Activated T-cell treated with anti-CD3 and anti-CD28 coated beads, Interleukin-2, amount 50 U/mL, for 1 hour (primary cell): ENCODE measurements around the gene PROC.

Source experiments
- DNase-seq: peaks from one replicate; pipeline ENCODE4 v3.0.0-alpha.2; 2020

PROC gene

DNA sequence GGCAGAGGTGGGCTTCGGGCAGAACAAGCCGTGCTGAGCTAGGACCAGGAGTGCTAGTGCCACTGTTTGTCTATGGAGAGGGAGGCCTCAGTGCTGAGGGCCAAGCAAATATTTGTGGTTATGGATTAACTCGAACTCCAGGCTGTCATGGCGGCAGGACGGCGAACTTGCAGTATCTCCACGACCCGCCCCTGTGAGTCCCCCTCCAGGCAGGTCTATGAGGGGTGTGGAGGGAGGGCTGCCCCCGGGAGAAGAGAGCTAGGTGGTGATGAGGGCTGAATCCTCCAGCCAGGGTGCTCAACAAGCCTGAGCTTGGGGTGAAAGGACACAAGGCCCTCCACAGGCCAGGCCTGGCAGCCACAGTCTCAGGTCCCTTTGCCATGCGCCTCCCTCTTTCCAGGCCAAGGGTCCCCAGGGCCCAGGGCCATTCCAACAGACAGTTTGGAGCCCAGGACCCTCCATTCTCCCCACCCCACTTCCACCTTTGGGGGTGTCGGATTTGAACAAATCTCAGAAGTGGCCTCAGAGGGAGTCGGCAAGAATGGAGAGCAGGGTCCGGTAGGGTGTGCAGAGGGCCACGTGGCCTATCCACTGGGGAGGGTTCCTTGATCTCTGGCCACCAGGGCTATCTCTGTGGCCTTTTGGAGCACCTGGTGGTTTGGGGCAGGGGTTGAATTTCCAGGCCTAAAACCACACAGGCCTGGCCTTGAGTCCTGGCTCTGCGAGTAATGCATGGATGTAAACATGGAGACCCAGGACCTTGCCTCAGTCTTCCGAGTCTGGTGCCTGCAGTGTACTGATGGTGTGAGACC, at the start of gene PROC:
TSS of gene PROC (plus strand) at position 128 of the 812 bp plus-strand sequence. CDS start 1,516 bp downstream, outside the sequence.
- DNase-seq, result no peak

DNA sequence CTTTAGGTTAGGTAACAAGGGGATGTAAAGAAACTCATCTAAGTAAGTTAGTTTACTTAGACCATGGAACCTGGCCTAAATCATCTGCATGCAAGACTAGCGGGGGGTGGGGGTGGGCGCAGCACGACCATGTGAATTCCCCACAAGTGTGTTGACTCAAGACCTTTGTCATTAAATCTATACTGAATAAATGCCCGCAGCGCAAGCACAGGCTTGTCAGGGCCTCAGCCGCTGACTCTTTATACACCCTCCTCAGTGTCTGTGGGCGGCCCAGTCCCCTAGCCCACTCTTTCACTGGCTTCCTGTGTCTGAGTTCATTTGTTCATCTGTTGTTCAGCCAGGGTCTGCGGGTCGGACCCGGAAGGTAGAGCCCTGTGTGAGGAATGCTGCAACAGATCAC, 48.2 kb upstream of the PROC start:
- DNase-seq, result no peak

DNA sequence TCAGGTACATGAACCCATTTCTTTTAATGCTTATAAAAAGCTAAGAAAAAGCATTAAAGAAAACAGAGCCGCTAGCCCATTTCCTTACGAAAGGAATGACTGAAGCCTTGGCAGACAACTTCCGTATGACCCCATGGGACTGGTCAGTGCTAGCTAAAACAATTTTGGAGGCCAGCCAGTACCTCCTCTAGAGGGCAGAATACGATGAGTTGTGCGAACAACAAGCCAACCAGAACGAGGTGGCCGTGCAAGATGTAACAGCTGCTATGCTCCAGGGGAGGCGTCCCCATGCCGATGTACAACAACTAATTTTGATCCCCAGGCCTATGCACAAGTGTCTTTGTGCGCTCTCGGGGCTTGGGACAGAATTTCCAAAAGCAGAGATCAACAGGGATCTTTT, 47.2 kb upstream of the PROC start:
- DNase-seq, result no peak

DNA sequence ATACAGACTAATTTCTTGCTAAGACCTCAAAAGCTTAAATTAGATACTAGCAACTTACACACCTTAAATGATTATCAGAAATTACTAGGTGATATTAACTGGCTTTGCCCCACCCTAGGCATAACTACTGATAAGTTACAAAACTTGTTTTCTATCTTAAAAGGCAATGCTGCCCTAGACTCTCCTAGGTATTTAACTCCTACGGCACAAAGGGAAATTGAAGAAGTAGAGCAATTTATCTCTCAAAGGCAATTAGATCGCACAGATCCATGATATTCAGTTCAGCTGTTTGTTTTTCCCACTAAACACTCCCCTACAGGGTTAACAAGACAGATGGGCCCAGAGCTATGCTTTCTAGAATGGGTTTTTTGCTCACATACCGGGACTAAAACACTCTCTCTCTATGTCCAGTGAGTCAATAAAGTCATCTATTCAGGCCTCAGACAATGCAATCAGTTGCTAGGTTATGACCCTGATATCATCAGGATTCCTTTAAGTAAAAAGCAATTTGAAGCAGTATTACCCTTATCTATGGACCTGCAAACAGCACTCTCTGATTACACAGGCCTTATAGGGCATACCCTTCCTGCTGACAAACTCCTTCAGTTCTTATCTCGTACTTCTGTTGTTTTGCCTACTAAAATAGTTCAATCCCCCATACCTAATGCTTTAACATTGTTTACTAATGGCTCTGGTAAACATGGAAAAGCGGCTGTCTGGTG, 44.7 kb upstream of the PROC start:
- DNase-seq, result no peak

DNA sequence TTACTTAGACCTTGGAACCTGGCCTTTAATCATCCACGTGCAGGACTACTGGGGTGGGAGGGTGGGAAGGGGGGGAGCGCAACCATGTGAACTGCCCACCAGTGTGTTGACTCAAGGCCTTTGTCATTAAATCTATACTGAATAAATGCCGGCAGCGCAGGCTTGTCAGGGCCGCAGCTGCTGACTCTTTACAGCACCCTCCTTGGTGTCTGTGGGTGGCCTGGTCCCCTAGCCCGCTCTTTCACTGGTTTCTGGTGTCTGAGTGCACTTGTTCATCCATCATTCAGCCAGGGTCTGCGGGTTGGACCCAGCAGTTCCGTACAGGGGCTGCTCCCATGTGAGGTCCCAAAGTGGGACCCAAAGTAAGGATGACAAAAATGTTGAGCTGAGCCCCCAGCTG, 42.0 kb upstream of the PROC start:
- no peak for DNase-seq

DNA sequence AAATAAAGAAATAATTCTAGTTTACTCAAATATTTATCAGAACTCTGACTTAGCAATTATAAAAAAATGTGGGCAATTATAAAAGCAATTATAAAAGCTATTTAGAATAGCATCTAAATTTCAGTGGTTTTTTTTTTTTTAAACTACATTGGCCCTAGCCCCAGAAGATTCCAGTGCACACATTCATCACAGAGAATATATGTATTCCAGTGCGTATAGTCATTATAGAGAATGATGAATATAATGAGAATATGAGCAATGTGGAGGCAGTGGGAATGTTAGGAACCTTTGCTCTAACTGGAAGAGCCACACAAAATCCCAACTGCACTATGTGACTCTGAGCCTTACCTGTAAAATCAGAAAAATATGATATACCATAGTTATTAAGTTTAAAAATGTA, 41.0 kb upstream of the PROC start:
- DNase-seq, result no peak

DNA sequence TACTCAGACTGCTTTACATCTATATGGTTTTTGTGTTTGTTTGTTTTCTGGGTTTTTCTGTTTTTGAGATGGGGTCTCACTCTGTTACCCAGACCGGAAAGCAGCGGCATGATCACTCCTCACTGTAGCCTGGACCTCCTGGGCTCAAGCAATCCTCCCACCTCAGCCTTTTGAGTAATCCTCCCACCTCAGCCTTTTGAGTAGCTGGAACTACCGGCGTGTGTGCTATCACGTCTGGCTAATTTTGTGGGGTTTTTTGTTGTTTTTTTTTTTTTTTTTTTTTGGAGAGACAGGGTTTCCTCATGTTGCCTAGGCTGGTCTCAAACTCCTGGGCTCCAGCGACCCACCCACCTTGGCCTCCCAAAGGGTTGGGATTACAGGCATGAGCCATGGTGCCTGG, 39.5 kb upstream of the PROC start:
- no peak for DNase-seq

DNA sequence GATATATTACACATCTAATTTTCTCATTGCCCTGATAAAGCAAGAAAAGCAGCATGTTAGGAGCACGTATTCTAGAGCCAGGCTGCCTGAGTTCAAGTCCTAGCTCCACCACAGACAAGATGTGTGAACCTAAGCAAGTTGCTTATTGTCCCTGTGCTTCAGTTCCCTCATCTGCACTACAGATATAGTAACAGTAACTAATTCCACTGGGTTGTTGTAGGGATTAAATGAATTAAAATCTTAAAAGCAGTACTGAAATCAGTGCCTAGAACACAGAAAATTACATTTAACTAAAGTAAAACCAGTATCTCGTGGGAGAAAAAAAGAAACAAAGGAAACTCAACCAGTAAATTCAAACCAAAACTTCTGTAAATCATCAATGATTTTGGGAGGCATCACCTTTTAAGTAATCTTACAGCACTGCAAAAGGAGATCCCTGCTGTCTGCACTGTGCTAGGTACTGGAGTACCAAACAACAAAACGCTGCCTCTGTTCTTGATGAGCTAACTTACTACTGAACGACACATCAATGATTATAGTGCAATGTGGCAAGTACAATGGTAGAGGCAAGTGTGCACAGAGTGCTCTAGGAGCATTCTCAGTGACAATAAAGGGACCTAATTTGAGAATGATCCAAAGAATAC, 38.4 kb upstream of the PROC start:
- no peak for DNase-seq

DNA sequence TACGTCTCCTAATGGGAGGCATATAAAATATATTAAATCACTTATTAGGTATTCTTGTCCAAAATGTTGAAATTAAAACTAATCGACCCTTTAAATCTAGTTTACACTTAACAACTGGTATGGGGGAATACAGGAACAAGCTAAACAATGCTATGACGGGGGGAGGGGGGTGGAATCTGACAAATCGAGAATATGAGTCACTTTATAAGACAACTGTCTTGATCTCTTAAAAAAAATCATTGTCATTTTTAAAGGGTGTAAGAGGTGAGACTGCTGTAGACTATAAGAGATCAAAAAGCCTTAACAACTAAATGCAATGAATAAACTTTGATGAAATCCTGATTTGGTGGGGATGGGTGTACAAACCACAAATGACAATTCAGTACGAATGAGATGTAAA, 36.5 kb upstream of the PROC start:
- DNase-seq, result no peak

DNA sequence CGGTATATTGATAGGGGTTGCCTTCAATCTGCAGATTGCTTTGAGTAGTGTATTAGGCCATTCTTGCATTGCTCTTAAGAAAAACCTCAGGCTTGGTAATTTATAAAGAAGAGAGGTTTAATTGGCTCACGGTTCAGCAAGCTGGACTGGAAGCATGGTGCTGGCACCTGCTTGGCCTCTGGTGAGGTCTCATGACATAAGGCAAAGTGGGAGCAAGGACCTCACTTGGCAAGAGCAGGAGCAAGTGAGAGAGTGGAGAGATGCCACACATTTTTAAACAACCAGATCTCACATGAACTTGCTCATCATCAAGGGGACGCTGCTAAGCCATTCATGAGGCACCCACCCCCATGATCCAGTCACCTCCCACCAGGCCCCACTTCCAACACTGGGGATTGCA, 35.4 kb upstream of the PROC start:
- DNase-seq, result no peak

DNA sequence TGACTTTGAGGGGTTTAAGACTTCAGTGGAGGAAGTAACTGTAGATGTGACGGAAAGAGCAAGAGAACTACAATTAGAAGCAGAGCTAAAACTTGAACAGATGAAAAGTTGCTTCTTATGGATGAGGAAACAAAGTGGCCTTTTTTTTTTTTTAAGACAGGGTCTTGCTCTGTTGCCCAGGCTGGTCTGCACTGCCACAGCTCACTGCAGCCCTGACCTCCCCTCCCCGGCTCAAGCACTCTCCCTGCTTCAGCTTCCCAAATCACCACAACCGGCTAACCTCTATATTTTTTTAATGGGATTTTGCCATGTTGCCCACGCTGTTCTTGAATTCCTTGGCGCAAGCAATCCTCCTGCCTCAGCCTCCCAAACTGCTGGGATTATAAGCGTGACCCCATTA, 33.7 kb upstream of the PROC start:
- DNase-seq, result no peak

DNA sequence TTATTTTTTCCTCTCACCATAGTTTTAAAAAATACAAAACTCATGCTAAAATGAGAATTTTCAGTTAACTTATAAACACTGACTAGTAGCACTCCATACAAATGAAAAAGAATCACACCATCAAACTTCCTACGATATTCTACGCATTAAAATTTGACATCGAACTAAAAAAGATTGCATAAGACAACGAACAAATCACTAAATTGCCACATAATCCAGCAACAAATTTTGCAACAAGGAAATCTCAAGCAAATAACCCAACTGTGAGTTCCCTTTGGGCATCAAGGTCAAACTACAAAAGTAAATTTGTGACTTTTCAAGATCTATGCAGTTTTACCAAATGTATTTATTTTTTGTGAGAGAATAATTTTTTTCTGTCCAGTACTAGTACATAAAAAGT, 32.0 kb upstream of the PROC start:
- DNase-seq, result no peak

DNA sequence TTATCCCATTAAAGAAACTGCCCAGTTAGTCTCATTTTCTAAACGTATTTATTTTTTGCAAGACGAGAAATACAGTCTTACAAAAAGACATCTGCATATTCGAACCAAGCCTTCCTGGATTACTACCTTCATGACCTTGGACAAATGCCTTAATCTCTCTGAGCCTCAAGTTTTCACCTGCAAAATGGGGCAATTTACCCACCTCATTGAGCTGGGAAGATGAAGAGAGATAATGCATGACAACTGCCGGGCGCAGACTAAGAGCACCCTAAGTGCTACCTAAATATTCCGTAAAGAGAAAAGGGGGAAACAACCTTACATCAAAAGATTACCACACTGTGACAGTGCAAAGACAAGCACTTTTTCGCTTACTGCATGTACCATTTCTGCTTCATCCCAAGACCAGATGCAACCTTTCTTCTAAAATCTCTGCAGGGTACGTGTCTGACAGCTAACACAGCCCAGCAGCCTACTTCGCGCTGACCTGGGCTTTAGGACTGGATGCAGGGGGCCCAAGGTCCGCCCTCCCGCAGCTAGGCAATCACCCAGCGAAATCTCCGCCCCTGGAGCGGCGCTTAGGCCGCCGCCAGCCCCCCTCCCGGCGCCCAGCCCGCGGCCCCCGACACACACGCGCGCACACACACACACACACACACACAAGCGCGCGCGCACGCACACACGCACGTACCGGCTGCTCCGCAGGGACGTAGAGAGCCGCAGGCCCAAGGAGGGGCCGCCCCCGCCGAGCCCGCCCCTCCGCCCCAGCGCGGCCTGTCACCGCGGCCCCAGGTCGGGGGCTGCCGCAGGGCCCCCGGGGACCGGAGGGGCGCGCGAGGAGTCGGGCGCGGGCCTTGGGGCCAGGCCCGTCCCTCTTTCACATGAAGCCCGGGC, 31.2 kb upstream of the PROC start:
- DNase-seq, result peak; percentile 81

DNA sequence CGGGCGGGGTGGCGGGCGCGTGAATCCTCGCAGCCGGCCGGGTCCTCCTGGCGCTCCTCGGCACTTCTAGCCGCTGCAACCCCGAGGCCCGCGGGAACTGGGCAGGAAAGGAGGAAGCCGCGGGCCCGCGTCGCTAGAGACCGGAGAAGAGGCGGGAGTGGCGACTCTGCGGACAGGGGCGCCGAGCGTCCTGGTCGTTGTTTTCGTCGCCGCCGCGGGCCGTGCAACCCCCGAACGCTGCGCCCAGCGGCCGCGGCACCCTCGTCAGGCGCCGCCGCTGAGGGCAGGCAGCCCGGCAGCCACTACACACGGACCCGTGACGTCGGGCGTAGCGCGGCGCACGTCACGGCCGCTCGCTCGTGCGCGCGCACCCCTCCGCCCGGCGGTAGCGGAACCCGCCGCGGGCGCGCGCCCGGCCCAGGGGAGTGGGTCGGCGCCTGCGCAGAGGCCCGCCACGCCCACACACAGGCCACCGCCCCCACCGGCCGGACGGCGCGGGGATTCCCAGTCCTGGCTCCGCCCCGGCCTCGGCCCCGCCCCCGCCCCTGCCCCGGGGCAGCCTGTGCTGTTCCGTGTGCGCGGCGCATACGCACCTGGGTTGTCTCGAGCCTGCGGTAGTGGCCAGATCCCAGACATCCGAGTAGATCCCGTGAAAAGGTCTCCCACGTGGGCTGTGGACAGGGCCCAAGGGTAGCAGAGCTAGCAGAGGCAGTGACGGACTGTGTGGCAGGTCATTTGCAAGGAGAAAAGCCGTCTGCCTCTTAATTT, 30.4 kb upstream of the PROC start, which contains the start of gene MAP3K2:
TSS of gene MAP3K2 (minus strand) at position 321 of the 768 bp plus-strand sequence. CDS start 44,846 bp downstream, outside the sequence.
- DNase-seq, result peak; percentile 99

DNA sequence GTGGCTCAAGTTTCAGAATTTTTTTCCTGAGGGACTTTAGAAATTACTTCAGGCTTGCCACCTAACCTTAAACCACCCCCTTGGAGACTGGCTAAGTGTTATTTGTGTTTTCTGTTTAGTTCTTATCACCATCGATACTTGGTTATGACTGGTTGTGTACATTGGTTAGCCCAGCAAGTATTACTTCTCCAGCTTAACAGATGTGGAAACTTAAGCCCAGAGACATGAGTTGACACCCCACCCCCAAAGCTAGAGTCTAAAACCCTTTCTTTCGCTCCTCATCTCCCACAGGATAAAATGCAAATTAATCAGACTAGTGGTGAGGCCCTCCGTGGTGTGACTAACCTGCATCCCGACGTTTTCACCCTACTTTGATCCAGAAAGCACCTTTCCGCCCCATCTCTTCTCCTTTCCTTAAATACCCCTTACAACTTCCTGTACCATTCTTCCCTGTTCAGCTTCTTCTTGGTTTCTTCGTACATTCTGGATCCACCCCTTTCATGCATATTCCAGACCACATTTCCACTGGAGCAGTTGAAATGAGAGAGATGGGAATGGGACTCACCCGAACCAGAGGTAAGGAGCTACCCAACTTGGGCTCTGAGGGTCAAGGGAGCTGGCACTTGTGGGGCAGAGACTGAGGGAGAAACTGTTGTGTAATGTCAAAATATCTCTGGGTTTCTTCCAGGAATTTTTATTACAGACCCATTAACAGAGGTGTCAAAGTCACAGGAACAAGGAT, 29.6 kb upstream of the PROC start:
- no peak for DNase-seq

DNA sequence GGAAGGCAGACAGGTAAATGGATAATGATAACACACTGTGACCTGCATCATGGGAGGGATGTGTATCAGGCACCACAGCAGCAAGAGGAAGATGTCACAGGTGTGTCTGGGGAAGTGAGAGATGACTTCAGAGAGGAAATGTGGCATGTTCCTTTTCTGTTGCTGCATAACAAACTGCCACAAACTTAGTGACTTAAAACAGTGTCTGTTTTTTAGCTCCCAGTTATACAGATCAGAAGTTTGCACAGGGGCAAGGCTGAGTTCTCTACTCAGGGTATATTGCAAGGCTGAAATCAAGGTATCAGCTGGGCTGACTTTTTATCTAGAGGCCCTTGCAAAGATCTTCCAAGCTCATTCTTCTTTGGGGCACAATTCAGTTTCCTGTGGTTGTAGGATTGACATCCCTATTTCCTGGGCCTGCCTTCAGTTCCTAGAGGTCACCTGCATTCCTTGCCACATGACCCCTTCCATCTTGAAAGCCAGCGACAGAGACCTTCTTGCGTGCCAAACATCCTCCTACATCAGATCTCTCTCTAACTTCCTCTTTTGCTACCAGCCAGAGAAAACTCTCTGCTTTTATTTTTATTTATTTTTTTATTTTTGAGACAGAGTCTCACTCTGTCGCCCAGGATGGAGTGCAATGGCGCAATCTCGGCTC, 28.3 kb upstream of the PROC start:
- DNase-seq, result no peak

DNA sequence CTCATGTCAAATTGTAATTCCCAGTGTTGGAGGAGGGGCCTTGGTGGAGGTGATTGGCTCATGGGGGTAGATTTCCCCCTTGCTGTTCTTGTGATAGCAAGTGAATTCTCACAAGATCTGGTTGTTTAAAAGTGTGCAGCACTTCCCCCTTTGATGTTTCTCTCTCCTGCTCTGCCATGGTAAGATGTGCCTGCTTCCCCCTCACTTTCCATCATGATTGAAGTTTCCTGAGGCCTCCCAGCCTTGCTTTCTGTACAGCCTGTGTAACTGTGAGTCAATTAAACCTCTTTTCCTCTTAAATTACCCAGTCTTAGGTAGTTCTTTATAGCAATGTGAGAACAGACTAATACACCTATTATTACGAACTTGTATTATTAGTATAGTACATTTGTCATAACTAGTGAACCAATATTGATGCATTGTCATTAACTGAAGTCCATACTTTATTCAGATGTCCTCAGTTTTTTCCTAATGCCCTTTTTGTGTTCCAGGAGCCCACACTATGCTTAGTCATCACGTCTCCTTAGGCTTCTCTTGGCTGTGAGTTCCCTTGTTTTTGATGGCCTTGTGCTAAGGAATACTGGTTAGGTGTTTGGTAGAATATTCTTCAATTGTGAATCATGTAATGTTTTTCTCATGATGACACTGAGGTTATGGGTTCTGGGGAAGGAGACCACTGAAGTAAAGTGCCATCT, 25.9 kb upstream of the PROC start:
- DNase-seq, result no peak

DNA sequence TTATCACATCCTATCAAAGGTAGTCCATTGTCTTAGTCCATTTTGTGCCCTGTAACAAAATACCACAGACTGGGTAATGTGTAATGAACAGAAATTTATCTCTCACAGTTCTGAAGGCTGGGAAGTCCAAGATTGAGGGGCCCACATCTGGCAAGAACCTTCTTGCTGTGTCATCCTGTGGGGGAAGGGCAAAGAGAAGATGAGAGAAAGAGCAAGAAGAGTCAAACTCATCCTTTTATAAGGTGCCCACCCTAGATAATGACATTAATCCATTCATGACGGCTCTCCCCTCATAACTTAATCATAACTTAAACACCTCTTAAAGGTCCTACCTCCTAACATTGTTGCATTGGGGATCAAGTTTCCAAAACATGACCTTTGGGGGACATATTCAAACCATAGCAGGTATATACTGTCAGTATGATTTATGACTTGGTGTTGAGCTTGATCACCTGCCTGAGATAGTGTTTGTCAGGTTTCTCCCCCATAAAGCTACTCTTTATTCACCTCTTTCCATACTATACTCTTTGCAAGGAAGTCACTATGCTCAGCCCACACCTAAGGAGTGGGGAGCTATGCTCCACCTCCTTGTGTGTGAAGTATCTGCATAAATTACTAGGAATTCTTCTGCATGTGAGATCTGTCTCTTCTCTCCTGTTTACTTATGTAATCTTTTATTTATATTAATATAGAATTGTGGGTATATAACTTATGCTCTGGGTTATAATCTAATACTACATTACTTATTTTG, 25.2 kb upstream of the PROC start:
- no peak for DNase-seq

DNA sequence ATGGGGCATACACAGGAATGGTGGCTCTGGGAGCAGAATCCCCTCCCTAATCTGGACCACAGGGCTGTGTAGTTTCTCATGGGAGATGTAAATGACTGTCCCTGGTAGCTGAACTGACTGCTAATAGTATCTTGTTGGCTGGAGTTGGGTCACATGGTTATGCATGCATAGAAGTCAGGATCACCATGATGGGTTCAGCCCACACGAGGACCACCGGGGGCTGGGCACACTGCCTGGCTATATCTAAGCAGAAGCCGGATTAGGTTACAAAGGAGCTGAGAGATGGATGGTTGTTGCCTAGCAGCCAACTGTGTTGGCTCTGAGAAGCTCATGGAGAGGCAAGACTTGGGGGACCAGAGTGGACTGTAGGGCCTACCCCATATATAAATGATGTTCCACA, 23.7 kb upstream of the PROC start:
- DNase-seq, result no peak
